HepG2 (cell line): ENCODE results near the gene RIPOR3. TPM values are rescaled to one million over a fixed set of nuclear protein-coding genes. Genes with fewer than 3 reads are reported as not detected.

Source experiments
- ATF4 ChIP-seq, 2 experiments: fragments of 450-650 bp in 1 of 2; sonication (generic) in 1 of 2; formaldehyde crosslinking; IDR thresholded peaks; 2 replicates each; pipeline versions ENCODE4 v1.5.0 to v1.8.0; 2020 to 2022; ENCODE audit warnings: mild to moderate bottlenecking in 1 of 2, missing genetic modification reagents in 1 of 2
- DNMT1 ChIP-seq: sonication (generic); formaldehyde crosslinking; IDR thresholded peaks from 2 replicates; pipeline ENCODE4 v1.5.1; 2020; ENCODE audit warnings: mild to moderate bottlenecking, missing genetic modification reagents
- ESRRA ChIP-seq: sonication (generic); formaldehyde crosslinking; IDR thresholded peaks from 2 replicates; pipeline ENCODE4 v1.5.1; 2020; ENCODE audit warnings: mild to moderate bottlenecking, low read depth, missing genetic modification reagents
- FOXO4 ChIP-seq: sonication (generic); formaldehyde crosslinking; conservative IDR thresholded peaks from 2 replicates; pipeline ENCODE4 v1.8.1; 2023; ENCODE audit warnings: missing genetic modification reagents
- GFI1 ChIP-seq: sonication (generic); formaldehyde crosslinking; IDR thresholded peaks from 2 replicates; pipeline ENCODE4 v1.5.0; 2020; ENCODE audit warnings: missing genetic modification reagents, mild to moderate bottlenecking, borderline replicate concordance
- GRHL1 ChIP-seq: sonication (generic); formaldehyde crosslinking; conservative IDR thresholded peaks from 2 replicates; pipeline ENCODE4 v1.8.0; 2022; ENCODE audit warnings: missing genetic modification reagents
- ISX ChIP-seq: sonication (generic); formaldehyde crosslinking; conservative IDR thresholded peaks from 2 replicates; pipeline ENCODE4 v1.5.0; 2020; ENCODE audit warnings: missing genetic modification reagents
- KAT8 ChIP-seq: IDR thresholded peaks from 2 replicates; pipeline ENCODE4 v1.6.1; 2016; ENCODE audit warnings: missing genetic modification reagents, missing compliant biosample characterization
- PHF5A ChIP-seq: IDR thresholded peaks from one replicate; pipeline ENCODE4 v1.6.1; 2018; ENCODE audit warnings: low read depth, missing genetic modification reagents; ENCODE audit not compliant: unreplicated experiment
- RFX5 ChIP-seq: IDR thresholded peaks from 2 replicates; pipeline ENCODE4 v1.6.1; 2011; ENCODE audit warnings: low read depth, low read length, improper control_type of control experiment
- SNAPC2 ChIP-seq: sonication (generic); formaldehyde crosslinking; IDR thresholded peaks from 2 replicates; pipeline ENCODE4 v1.8.1; 2022; ENCODE audit warnings: mild to moderate bottlenecking, missing genetic modification reagents
- ZBTB8A ChIP-seq: sonication (generic); formaldehyde crosslinking; IDR thresholded peaks from 2 replicates; pipeline ENCODE4 v1.4.0; 2020; ENCODE audit warnings: mild to moderate bottlenecking, low read depth, missing genetic modification reagents, borderline replicate concordance
- ZFP1 ChIP-seq: IDR thresholded peaks from 2 replicates; pipeline ENCODE4 v1.6.1; 2016
- ZFX ChIP-seq: sonication (generic); formaldehyde crosslinking; IDR thresholded peaks from 2 replicates; pipeline ENCODE4 v1.4.0; 2020; ENCODE audit warnings: mild to moderate bottlenecking, low read depth, missing genetic modification reagents, moderate library complexity
- ZHX1 ChIP-seq: sonication (generic); formaldehyde crosslinking; IDR thresholded peaks from 2 replicates; pipeline ENCODE4 v1.8.1; 2022; ENCODE audit warnings: low read depth, mild to moderate bottlenecking, missing genetic modification reagents
- ZNF121 ChIP-seq: sonication (generic); formaldehyde crosslinking; IDR thresholded peaks from 2 replicates; pipeline ENCODE4 v1.5.0; 2020; ENCODE audit warnings: mild to moderate bottlenecking, missing genetic modification reagents
- ZNF124 ChIP-seq: sonication (generic); formaldehyde crosslinking; IDR thresholded peaks from 2 replicates; pipeline ENCODE4 v1.4.0; 2020; ENCODE audit warnings: missing genetic modification reagents
- ZNF235 ChIP-seq: sonication (generic); formaldehyde crosslinking; IDR thresholded peaks from 2 replicates; pipeline ENCODE4 v1.8.1; 2023; ENCODE audit warnings: mild to moderate bottlenecking, missing genetic modification reagents, borderline replicate concordance
- ZNF24 ChIP-seq: fragments of 450-650 bp; IDR thresholded peaks from 2 replicates; pipeline ENCODE4 v1.6.1; 2017; ENCODE audit warnings: antibody characterized with exemption, mild to moderate bottlenecking
- ZNF639 ChIP-seq: conservative IDR thresholded peaks from 2 replicates; pipeline ENCODE4 v1.6.1; 2018; ENCODE audit warnings: missing genetic modification reagents
- polyA plus RNA-seq, 8 experiments: library from polyadenylated mRNA; depleted of rRNA in 3 of 8; stranded (reverse) in 7 of 8; unstranded in 1 of 8; fragments of >200 nt; fragmentation: Illumina TruSeq in 4 of 8; extraction: Trizol in 4 of 8; gene quantifications; 2 replicates each; pipeline versions ENCODE4 v1.2.1 to v1.2.3, GENCODE V29; 2011 to 2016; ENCODE audit warnings: low read depth in 4 of 8, missing spikeins in 1 of 8, mixed read lengths in 1 of 8; ENCODE audit not compliant: insufficient read depth in 1 of 8
- total RNA-seq, 5 experiments: library from RNA; depleted of rRNA; stranded (reverse); fragments of >200 nt; fragmentation: Illumina TruSeq; extraction: Trizol; gene quantifications; 2 replicates each; pipeline ENCODE4 v1.2.3, GENCODE V29; 2016; ENCODE audit warnings: low read depth in 1 of 5

Gene RIPOR3
- total and polyA plus RNA-seq, 2 of the 13 experiments (the other 11 are each of a cell fraction or from before 2014, with no cell fraction given) = 0.18 TPM; not detected in 1

GRCh38 chr20:50680105-50680960 is 11.0 kb downstream of the RIPOR3 start (continued):
- TF ChIP-seq ZNF121 (CRISPR knock-in tag) (peak; percentile 81), ZFP1 (CRISPR knock-in tag) (peak; percentile 94), ESRRA (CRISPR knock-in tag) (peak; percentile 95; the same call in 1 of the 2 replicates), GRHL1 (no peak), ZNF24 (peak; percentile 36; the same call in 1 of the 2 replicates), ZNF124 (peak; percentile 92), RFX5 (0 out of 2 replicates have a peak, but pooled peaks have one; percentile 19), ATF4 (CRISPR knock-in tag; IDR thresholded peaks at IDR 0.05) (peak in 1 of 2 experiments; percentile 62; a peak in 1 of 4 replicates), FOXO4 (CRISPR knock-in tag) (0 out of 2 replicates have a peak, but pooled peaks have one; percentile 37), ZNF639 (CRISPR knock-in tag) (no peak; the same call in 1 of the 2 replicates), ISX (CRISPR knock-in tag) (no peak), KAT8 (CRISPR knock-in tag) (peak; percentile 67), PHF5A (CRISPR knock-in tag) (peak; percentile 58), ZNF235 (CRISPR knock-in tag) (peak; percentile 79; the same call in 1 of the 2 replicates), ZBTB8A (0 out of 2 replicates have a peak, but pooled peaks have one; percentile 29), DNMT1 (peak; percentile 50; the same call in 1 of the 2 replicates), GFI1 (peak; percentile 90), SNAPC2 (CRISPR knock-in tag) (peak; percentile 48; the same call in 1 of the 2 replicates), ZFX (CRISPR knock-in tag) (peak; percentile 69), ZHX1 (peak; percentile 89; the same call in 1 of the 2 replicates)
